ENCODE measurements around the gene MTNR1A.

MTNR1A gene

GRCh38 chr4:186516287-186516686, 39.1 kb downstream of the MTNR1A start:
- TF ChIP-seq SIN3A (IDR thresholded peaks at IDR 0.05; ENCODE audit: borderline replicate concordance, insufficient read depth, low read length) (no peak), POLR2AphosphoS5 (IDR thresholded peaks at IDR 0.05; ENCODE audit: low read depth, low read length) (no peak), REST (IDR thresholded peaks at IDR 0.05; ENCODE audit: insufficient read depth in 1 of 2, low read depth in 2 of 2, low read length in 2 of 2) (no peak), TAF1 (IDR thresholded peaks at IDR 0.05; ENCODE audit: borderline replicate concordance, insufficient read depth, low read length) (no peak), FOXP2 (optimal IDR thresholded peaks at IDR 0.05; ENCODE audit: borderline replicate concordance, extremely low read depth, extremely low read length, insufficient read depth) (no peak)

GRCh38 chr4:186514271-186514950, 41.0 kb downstream of the MTNR1A start:
- TF ChIP-seq FOXP2 (optimal IDR thresholded peaks at IDR 0.05; ENCODE audit: borderline replicate concordance, extremely low read depth, extremely low read length, insufficient read depth): no peak
- no peak for TF ChIP-seq REST (IDR thresholded peaks at IDR 0.05; ENCODE audit: insufficient read depth in 1 of 2, low read depth in 2 of 2, low read length in 2 of 2)
- no peak for TF ChIP-seq TAF1 (IDR thresholded peaks at IDR 0.05; ENCODE audit: borderline replicate concordance, insufficient read depth, low read length)
- TF ChIP-seq SIN3A (IDR thresholded peaks at IDR 0.05; ENCODE audit: borderline replicate concordance, insufficient read depth, low read length): no peak
- TF ChIP-seq POLR2AphosphoS5 (IDR thresholded peaks at IDR 0.05; ENCODE audit: low read depth, low read length): no peak

GRCh38 chr4:186502231-186502630, 53.1 kb downstream of the MTNR1A start:
- no peak for TF ChIP-seq FOXP2 (optimal IDR thresholded peaks at IDR 0.05; ENCODE audit: borderline replicate concordance, extremely low read depth, extremely low read length, insufficient read depth)
- no peak for TF ChIP-seq REST (IDR thresholded peaks at IDR 0.05; ENCODE audit: insufficient read depth in 1 of 2, low read depth in 2 of 2, low read length in 2 of 2)
- TF ChIP-seq SIN3A (IDR thresholded peaks at IDR 0.05; ENCODE audit: borderline replicate concordance, insufficient read depth, low read length): no peak
- no peak for TF ChIP-seq TAF1 (IDR thresholded peaks at IDR 0.05; ENCODE audit: borderline replicate concordance, insufficient read depth, low read length)

- no peak for TF ChIP-seq POLR2AphosphoS5 (IDR thresholded peaks at IDR 0.05; ENCODE audit: low read depth, low read length)
- no peak for TF ChIP-seq FOXP2 (optimal IDR thresholded peaks at IDR 0.05; ENCODE audit: borderline replicate concordance, extremely low read depth, extremely low read length, insufficient read depth)
These were observed 53.8 kb downstream of the MTNR1A start for GRCh38 chr4:186501554-186501953.

GRCh38 chr4:186500721-186501304, 54.6 kb downstream of the MTNR1A start:
- no peak for TF ChIP-seq TAF1 (IDR thresholded peaks at IDR 0.05; ENCODE audit: borderline replicate concordance, insufficient read depth, low read length)
- no peak for TF ChIP-seq REST (IDR thresholded peaks at IDR 0.05; ENCODE audit: insufficient read depth in 1 of 2, low read depth in 2 of 2, low read length in 2 of 2)
- TF ChIP-seq SIN3A (IDR thresholded peaks at IDR 0.05; ENCODE audit: borderline replicate concordance, insufficient read depth, low read length): no peak
- TF ChIP-seq POLR2AphosphoS5 (IDR thresholded peaks at IDR 0.05; ENCODE audit: low read depth, low read length): no peak
- no peak for TF ChIP-seq FOXP2 (optimal IDR thresholded peaks at IDR 0.05; ENCODE audit: borderline replicate concordance, extremely low read depth, extremely low read length, insufficient read depth)
